HCT116 (cell line): ENCODE results near the gene BMF. TPM values are rescaled to one million over a fixed set of nuclear protein-coding genes. Genes with fewer than 3 reads are reported as not detected.

Source experiments
- ATAC-seq: fragments of 200-7000 bp; cut with Tn5 transposase; 2 replicates; pipeline ENCODE4 v1.9.1; 2020; ENCODE audit warnings: mild to moderate bottlenecking, moderate library complexity
- BruUV-seq: library from RNA; stranded (reverse); fragments of 400-500 nt; replicated peaks from 2 replicates; lab custom pipeline; 2021; lab: Mats Ljungman, UMichigan
- CTCF ChIA-PET: fragments of 300-600 bp; sonication (Branson Sonifier 250); formaldehyde crosslinking; loops from one replicate; lab custom pipeline; 2021; ENCODE audit warnings: antibody characterized with exemption; lab: Charles Lee
- POLR2A ChIA-PET: fragments of 300-600, 350-600 bp; sonication (Branson Sonifier 250); formaldehyde crosslinking; loops from one replicate; lab custom pipeline; 2021; ENCODE audit warnings: antibody characterized with exemption; lab: Charles Lee
- RAD21 ChIA-PET, 2 experiments: fragments of 300-600 bp; sonication (Branson Sonifier 250); formaldehyde crosslinking; loops; one replicate each; lab custom pipeline; 2023; ENCODE audit warnings: low total read pairs in 2 of 2; ENCODE audit not compliant: uncharacterized antibody in 2 of 2, unreplicated experiment in 2 of 2, low non-redundant PET in 1 of 2; lab: Charles Lee
- DNase-seq: peaks from one replicate; pipeline ENCODE4 v3.0.0-alpha.2; 2010; ENCODE audit warnings: low read depth, low spot score
- H2AFZ ChIP-seq: fragments of 200-600 bp; shearing (Covaris generic), sonication (generic); 2 replicates; pipeline ENCODE4 v1.6.1; 2017; ENCODE audit warnings: low read depth, mixed run types, mixed read lengths, antibody characterized with exemption, low read length; ENCODE audit not compliant: poor library complexity, severe bottlenecking
- H3K27ac ChIP-seq: 2 replicates; pipeline ENCODE4 v1.5.1; 2012; ENCODE audit warnings: low read depth, low read length
- H3K27me3 ChIP-seq: fragments of 200-600 bp; sonication (generic); 2 replicates; pipeline ENCODE4 v1.6.1; 2016; ENCODE audit warnings: mixed run types, low read length, mixed read lengths; ENCODE audit not compliant: insufficient read depth
- H3K36me3 ChIP-seq, 2 experiments: fragments of 200-500 bp in 1 of 2; fragments of 200-600 bp in 1 of 2; sonication (Bioruptor generic) in 1 of 2; sonication (generic) in 1 of 2; 2 replicates each; pipeline versions ENCODE4 v1.5.1 to v1.6.1; 2014 to 2016; ENCODE audit warnings: low read length in 2 of 2, inconsistent platforms in 1 of 2, mixed read lengths in 1 of 2, mixed run types in 1 of 2; ENCODE audit not compliant: insufficient read depth in 2 of 2, control insufficient read depth in 1 of 2
- H3K4me1 ChIP-seq, 2 experiments: fragments of 200-600 bp in 1 of 2; sonication (generic) in 1 of 2; 2 replicates each; pipeline versions ENCODE4 v1.5.1 to v1.6.1; 2012 to 2017; ENCODE audit warnings: low read length in 2 of 2, inconsistent platforms in 1 of 2, mild to moderate bottlenecking in 1 of 2, mixed read lengths in 1 of 2, mixed run types in 1 of 2, moderate library complexity in 1 of 2; ENCODE audit not compliant: insufficient read depth in 2 of 2, control insufficient read depth in 1 of 2
- H3K4me2 ChIP-seq: fragments of 200-600 bp; sonication (generic); 2 replicates; pipeline ENCODE4 v1.6.1; 2017; ENCODE audit warnings: mixed run types, low read length, mixed read lengths
- H3K4me3 ChIP-seq, 2 experiments: fragments of 200-600 bp in 1 of 2; sonication (generic) in 1 of 2; replicated peaks in 1 of 2; 2 replicates each; pipeline ENCODE4 v1.5.1; 2011 to 2016; ENCODE audit warnings: low read length in 2 of 2, control low read depth in 1 of 2, low read depth in 1 of 2, mild to moderate bottlenecking in 1 of 2, mixed read lengths in 1 of 2, mixed run types in 1 of 2
- H3K79me2 ChIP-seq: fragments of 200-600 bp; sonication (generic); 2 replicates; pipeline ENCODE4 v1.6.1; 2017; ENCODE audit warnings: mild to moderate bottlenecking, mixed run types, low read length, moderate library complexity, mixed read lengths; ENCODE audit not compliant: insufficient read depth
- H3K9ac ChIP-seq: fragments of 200-600 bp; sonication (generic); 2 replicates; pipeline ENCODE4 v1.6.1; 2016; ENCODE audit warnings: low read length, mixed read lengths
- H3K9me2 ChIP-seq: fragments of 200-600 bp; sonication (generic), shearing (Covaris generic); 2 replicates; pipeline ENCODE4 v1.6.1; 2017; ENCODE audit warnings: mixed run types, mild to moderate bottlenecking, moderate library complexity; ENCODE audit not compliant: insufficient read depth
- H3K9me3 ChIP-seq, 2 experiments: fragments of 200-500 bp in 1 of 2; fragments of 200-600 bp in 1 of 2; sonication (Bioruptor generic) in 1 of 2; sonication (generic) in 1 of 2; 2 replicates each; pipeline ENCODE4 v1.6.1; 2014 to 2017; ENCODE audit warnings: low read length in 2 of 2, mixed read lengths in 2 of 2, inconsistent platforms in 1 of 2, low read depth in 1 of 2, mild to moderate bottlenecking in 1 of 2, mixed run types in 1 of 2, moderate library complexity in 1 of 2; ENCODE audit not compliant: control insufficient read depth in 1 of 2, insufficient read depth in 1 of 2
- H4K20me1 ChIP-seq: fragments of 200-600 bp; sonication (generic), shearing (Covaris generic); 2 replicates; pipeline ENCODE4 v1.6.1; 2017; ENCODE audit warnings: mixed run types, mild to moderate bottlenecking, moderate library complexity; ENCODE audit not compliant: insufficient read depth
- CBX3 ChIP-seq: IDR thresholded peaks from 2 replicates; pipeline ENCODE4 v1.6.1; 2012; ENCODE audit warnings: low read depth
- CEBPB ChIP-seq: IDR thresholded peaks from 2 replicates; pipeline ENCODE4 v1.6.1; 2012; ENCODE audit warnings: low read depth
- ELF1 ChIP-seq: IDR thresholded peaks from 2 replicates; pipeline ENCODE4 v1.6.1; 2012; ENCODE audit warnings: low read depth, borderline replicate concordance
- EZH2 ChIP-seq: fragments of 200-600 bp; sonication (generic); IDR thresholded peaks from 2 replicates; pipeline ENCODE4 v1.6.1; 2017; ENCODE audit warnings: antibody characterized with exemption, mixed run types
- EZH2phosphoT487 ChIP-seq: fragments of 200-600 bp; IDR thresholded peaks from 2 replicates; pipeline ENCODE4 v1.6.1; 2018; ENCODE audit warnings: antibody characterized with exemption, borderline replicate concordance
- FOSL1 ChIP-seq: IDR thresholded peaks from 2 replicates; pipeline ENCODE4 v1.6.1; 2012; ENCODE audit warnings: low read depth
- MAX ChIP-seq: IDR thresholded peaks from 2 replicates; pipeline ENCODE4 v1.6.1; 2012
- POLR2A ChIP-seq: IDR thresholded peaks from 2 replicates; pipeline ENCODE4 v1.7.0; 2011; ENCODE audit warnings: borderline replicate concordance; ENCODE audit not compliant: insufficient read depth, insufficient read length; ENCODE audit errors: extremely low read depth
- ZNF274 ChIP-seq: fragments of 200-500 bp; sonication (Bioruptor generic); IDR thresholded peaks from 2 replicates; pipeline ENCODE4 v1.6.1; 2014; ENCODE audit warnings: mild to moderate bottlenecking, low read depth, low read length, inconsistent platforms
- intact Hi-C: fragments of 100-400 bp; cut with micrococcal nuclease; formaldehyde crosslinking; loops from 2 replicates; pipeline ENCODE4 v1.10.0; 2022
- total RNA-seq: library from RNA; stranded (reverse); gene quantifications from one replicate; pipeline ENCODE4 v1.2.1, GENCODE V29; 2021; ENCODE audit not compliant: unreplicated experiment

Gene BMF
- total RNA-seq, 1 experiment from 2014 or later = 1.0 TPM

- TF ChIP-seq EZH2phosphoT487 (no peak), POLR2A (no peak), ZNF274 (no peak)
These were observed 26.3 kb downstream of the BMF start (continued) for GRCh38 chr15:40082195-40082883.

- Histone ChIP-seq H2AFZ (peak overlapping the region; percentile 86), H3K9ac (peak overlapping the region; percentile 34), H3K4me3 (peak overlapping the region; percentile 10 to 31; a peak in 3 of 4 replicates), H3K79me2 (no peaks in the 10 kb centered on the region), H3K4me1 (peaks cover 17 to 31% of the 10 kb centered on the region in 2 experiments), H3K9me2 (no peaks in the 10 kb centered on the region), H3K27ac (no peak overlapping the region), H4K20me1 (no peaks in the 10 kb centered on the region), H3K27me3 (peaks cover 18% of the 10 kb centered on the region; the same call in 1 of the 2 replicates), H3K4me2 (peak overlapping the region; percentile 70), H3K36me3 (no peaks in the 10 kb centered on the region), H3K9me3 (no peaks in the 10 kb centered on the region)
- CTCF ChIA-PET = interaction anchor here (1.0 kb wide), 1 partner anchor 23 kb away, joined by 3 read pairs; no protein-coding TSS in a partner anchor
- POLR2A ChIA-PET = interaction anchor here (0.6 to 1.3 kb wide), 2 partner anchors 17 to 461 kb away, joined by 3 read pairs; no protein-coding TSS in a partner anchor
- peak; percentile 94 for ATAC-seq
- RAD21 ChIA-PET = interaction anchor here in 1 of 2 experiments (1.2 kb wide), 1 partner anchor 21 kb away, joined by 3 read pairs; no protein-coding TSS in a partner anchor
- DNase-seq = no peak
- intact Hi-C loops = no loop called here
- TF ChIP-seq MAX (0 out of 2 replicates have a peak, but pooled peaks have one; percentile 22), ZNF274 (no peak), FOSL1 (no peak)
- BruUV-seq = no TSS peak
These were observed 26.9 kb downstream of the BMF start for GRCh38 chr15:40081691-40082194.

GRCh38 chr15:40080847-40081246, 27.8 kb downstream of the BMF start:
- Histone ChIP-seq H3K4me3 (no peak overlapping the region), H3K4me2 (no peak overlapping the region), H3K9me3 (no peaks in the 10 kb centered on the region), H3K27ac (no peak overlapping the region), H3K27me3 (peaks cover 18% of the 10 kb centered on the region; the same call in 1 of the 2 replicates), H3K9me2 (no peaks in the 10 kb centered on the region), H3K9ac (no peak overlapping the region), H3K79me2 (no peaks in the 10 kb centered on the region), H2AFZ (no peak overlapping the region), H3K36me3 (no peaks in the 10 kb centered on the region), H4K20me1 (no peaks in the 10 kb centered on the region), H3K4me1 (peaks cover 17 to 31% of the 10 kb centered on the region in 2 experiments)
- ChIA-PET CTCF (no interaction called here), RAD21 (no interaction called here), POLR2A (interaction anchor here (1.3 kb wide), 1 partner anchor 18 kb away, joined by 3 read pairs; no protein-coding TSS in a partner anchor)
- no TSS peak for BruUV-seq
- ATAC-seq (no peak), DNase-seq (no peak)
- no peak for TF ChIP-seq ELF1
- TF ChIP-seq CEBPB = no peak
- TF ChIP-seq EZH2 = no peak
- no peak for TF ChIP-seq CBX3
- intact Hi-C loops = no loop called here
